Stimulated activated CD8-positive, alpha-beta memory T cell treated with anti-CD3 and anti-CD28 coated beads, Interleukin-2, amount 100 ng/mL, for 1 hour (primary cell): ENCODE measurements around the gene RTKN.

Experiments
- DNase-seq, 2 donors: peaks; one replicate each; pipeline ENCODE4 v3.0.0-alpha.2; 2020; ENCODE audit warnings: low read depth in 2 of 2

The RTKN gene

DNA sequence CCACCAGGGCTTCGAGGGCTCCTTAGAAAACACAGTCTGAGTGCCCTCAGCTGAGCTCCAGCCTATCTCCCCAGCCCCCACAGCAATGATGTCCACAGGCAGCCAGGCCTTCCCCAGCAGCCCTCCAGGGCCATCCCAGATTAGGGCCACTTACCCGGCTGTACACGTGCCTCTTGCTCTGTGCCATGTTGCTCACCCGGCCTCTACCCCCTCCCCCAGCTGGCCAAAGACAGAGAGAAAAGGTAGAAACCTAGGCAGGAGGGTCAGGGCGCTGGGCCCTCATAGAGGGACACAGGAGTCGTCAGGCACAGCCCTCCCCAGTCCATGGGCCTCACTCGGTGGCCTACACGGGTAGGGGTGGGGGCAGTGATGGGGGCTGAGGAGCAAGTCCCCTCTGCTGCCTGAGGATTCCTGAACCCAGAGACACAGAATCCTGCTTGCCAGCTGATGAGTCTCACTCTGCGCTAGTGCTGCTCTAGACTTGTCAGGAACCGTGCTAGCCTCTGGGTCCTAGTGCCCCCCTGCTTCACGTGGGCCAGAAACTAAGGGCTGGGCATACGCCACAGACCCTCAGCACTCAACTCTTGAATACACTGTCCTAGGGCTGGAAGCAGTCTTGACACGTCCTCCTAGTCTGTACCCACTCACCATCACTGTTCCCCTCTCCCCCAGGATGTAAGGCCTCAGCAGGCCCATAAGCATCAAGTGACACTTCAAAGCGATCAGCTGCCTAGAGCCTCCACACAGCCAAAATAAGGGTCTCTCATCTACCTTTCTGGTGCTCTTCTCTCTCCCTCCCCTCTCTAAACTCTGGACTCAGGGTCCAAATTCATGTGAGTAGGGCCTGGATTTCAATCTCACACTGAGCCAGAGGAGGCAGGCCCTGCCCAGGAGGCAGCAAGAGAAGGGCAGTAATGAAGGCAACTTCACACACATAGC is 61.6 kb downstream of the RTKN start, which contains the start of gene DCTN1:
TSS of gene DCTN1 (minus strand) at position 461 of the 939 bp plus-strand sequence. CDS start at position 187, 274 bp downstream.
- no peak for DNase-seq

DNA sequence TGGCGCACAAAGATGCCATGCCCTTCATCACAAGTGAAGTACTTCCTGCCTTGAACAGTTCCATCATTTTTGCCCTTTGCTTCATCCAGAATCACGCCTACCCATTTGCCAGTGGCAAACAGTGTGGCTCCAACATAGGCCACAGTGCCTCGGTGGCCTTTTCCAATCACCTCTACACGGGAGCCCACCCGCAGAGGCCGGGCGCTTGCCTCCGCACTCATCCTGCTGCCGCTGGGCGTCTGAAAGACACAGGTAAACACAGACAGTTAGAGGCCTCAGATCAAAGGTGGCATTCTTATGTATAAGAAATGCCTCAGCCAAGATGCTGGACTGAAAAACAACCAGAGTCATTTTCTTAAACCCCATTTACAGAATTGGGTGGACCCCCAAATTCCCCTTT is 63.7 kb downstream of the RTKN start:
- DNase-seq: no peak

DNA sequence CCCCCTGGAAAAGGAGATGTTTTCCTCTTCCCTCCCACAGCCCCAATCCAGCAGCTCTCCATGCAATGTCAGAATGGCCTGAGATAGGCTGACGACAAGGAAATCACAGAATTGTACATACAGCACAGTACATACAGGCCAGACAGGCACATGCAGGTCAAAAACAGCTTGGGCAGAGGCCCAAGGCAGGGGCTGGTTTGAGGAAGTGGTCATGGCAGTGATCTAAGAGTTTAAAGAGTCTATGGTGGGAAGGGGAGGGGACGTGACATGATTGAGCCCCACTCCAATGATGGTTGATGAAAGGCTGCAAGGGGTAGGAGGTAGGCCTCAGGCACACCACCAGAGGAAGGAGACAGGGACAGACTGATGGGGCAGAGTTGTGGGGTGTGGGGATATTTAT is 65.9 kb downstream of the RTKN start:
- no peak for DNase-seq
